ENCODE data around the gene CARMIL1. TPM values are rescaled to one million over a fixed set of nuclear protein-coding genes. Genes with fewer than 3 reads are reported as not detected.

Gene CARMIL1
- total and polyA plus RNA-seq, 2 of the 8 experiments (the other 6 are each of a cell fraction or from before 2014, with no cell fraction given) = 20.3 to 40.4 TPM

GRCh38 chr6:25244865-25245264, 34.3 kb upstream of the CARMIL1 start:
- Histone ChIP-seq H3K79me2 (ENCODE audit: control insufficient read depth in 1 of 2, insufficient read depth in 2 of 2, low read length in 2 of 2) (no peaks in the 10 kb centered on the region; a peak in 1 of 4 replicates), H4K20me1 (replicated peaks in 1 of 2; ENCODE audit: control insufficient read depth in 1 of 2, insufficient read depth in 2 of 2, low read length in 2 of 2) (no peaks in the 10 kb centered on the region), H3K18ac (ENCODE audit: extremely low read depth, low read length) (no peak overlapping the region), H3K4ac (replicated peaks; ENCODE audit: insufficient read length, low read depth, low read length) (no peak overlapping the region), H2BK15ac (ENCODE audit: low read length) (no peak overlapping the region), H3K27me3 (replicated peaks in 1 of 4; ENCODE audit: control insufficient read depth in 3 of 4, extremely low read depth in 1 of 4, insufficient read depth in 3 of 4, low read length in 3 of 4) (no peaks in the 10 kb centered on the region), H3K27ac (ENCODE audit: low read depth, low read length) (no peak overlapping the region), H3K79me1 (ENCODE audit: low read depth, low read length) (no peaks in the 10 kb centered on the region), H3K4me2 (ENCODE audit: insufficient read depth in 1 of 2, low read depth in 2 of 2, low read length in 2 of 2) (no peak overlapping the region), H3K9me3 (ENCODE audit: insufficient read depth in 2 of 2, low read depth in 1 of 2, low read length in 1 of 2) (no peaks in the 10 kb centered on the region), H3K36me3 (ENCODE audit: control insufficient read depth in 2 of 4, insufficient read depth in 4 of 4, low read length in 3 of 4) (no peaks in the 10 kb centered on the region), H3K23me2 (ENCODE audit: low read depth, low read length) (no peaks in the 10 kb centered on the region), H3K9ac (replicated peaks in 1 of 4; ENCODE audit: extremely low read depth in 1 of 4, low read depth in 3 of 4, low read length in 3 of 4) (no peak overlapping the region), H2BK20ac (ENCODE audit: low read length) (no peak overlapping the region), H3K4me3 (ENCODE audit: extremely low read depth in 1 of 4, insufficient read depth in 2 of 4, low read depth in 3 of 4, low read length in 4 of 4) (no peak overlapping the region), H3K56ac (replicated peaks; ENCODE audit: insufficient read length, low read depth, low read length) (no peak overlapping the region), H2BK120ac (replicated peaks; ENCODE audit: low read depth, low read length) (no peak overlapping the region), H3K23ac (ENCODE audit: insufficient read length) (no peak overlapping the region), H3K4me1 (replicated peaks in 1 of 4; ENCODE audit: control insufficient read depth in 3 of 4, insufficient read depth in 4 of 4, low read length in 3 of 4) (peaks cover 0 to 2% (median 0%) of the 10 kb centered on the region in 4 experiments; a peak in 1 of 7 replicates), H4K91ac (replicated peaks; ENCODE audit: insufficient read length, low read length) (no peak overlapping the region), H2AFZ (ENCODE audit: low read length) (no peak overlapping the region), H2BK12ac (ENCODE audit: low read depth, low read length) (no peak overlapping the region), H3K14ac (ENCODE audit: insufficient read length) (no peak overlapping the region), H4K5ac (ENCODE audit: insufficient read length, low read depth, low read length) (no peak overlapping the region), H2BK5ac (ENCODE audit: low read depth, low read length) (no peak overlapping the region), H4K8ac (ENCODE audit: extremely low read depth, insufficient read depth, low read length) (no peak overlapping the region), H2AK5ac (ENCODE audit: low read depth, low read length) (no peak overlapping the region)
- no peak for TF ChIP-seq EP300 (IDR thresholded peaks at IDR 0.05; ENCODE audit: borderline replicate concordance in 1 of 2, low read depth in 2 of 2, low read length in 2 of 2)
- no peak for TF ChIP-seq NANOG (IDR thresholded peaks at IDR 0.05; ENCODE audit: insufficient read depth, low read depth, low read length, poor library complexity, severe bottlenecking)
- TF ChIP-seq CHD2 (IDR thresholded peaks at IDR 0.05; ENCODE audit: low read length) = no peak
- ChIA-PET CTCF (ENCODE audit: partially characterized antibody) (interaction anchor here (0.6 to 2.9 kb wide), 5 partner anchors 12 to 310 kb away, joined by 3 to 12 read pairs (median 5); no protein-coding TSS in a partner anchor), POLR2A (ENCODE audit: partially characterized antibody) (no interaction called here)
- FAIRE-seq = no peak
- no peak for DNase-seq (ENCODE audit: low read depth in 1 of 2, low spot score in 2 of 2)

Data from H1 (cell line).